GM15510 (cell line): ENCODE results near the gene ABCA8.

Source experiments
- POLR2A ChIP-seq: IDR thresholded peaks from 3 replicates; pipeline ENCODE4 v1.6.1; 2011; ENCODE audit warnings: borderline replicate concordance; ENCODE audit not compliant: insufficient read length; ENCODE audit errors: extremely low read depth

The ABCA8 gene

GRCh38 chr17:68955181-68955841 is at the start of gene ABCA8:
TSS of gene ABCA8 (minus strand) at chr17:68955392. CDS start at chr17:68942034, 13,358 bp downstream.
- no peak for TF ChIP-seq POLR2A

- TF ChIP-seq POLR2A, result no peak
These were observed 37.9 kb upstream of the ABCA8 start for GRCh38 chr17:68993112-68993511.

GRCh38 chr17:68987966-68988365 is 32.8 kb upstream of the ABCA8 start:
- TF ChIP-seq POLR2A, result no peak

GRCh38 chr17:68981288-68981687 is 26.1 kb upstream of the ABCA8 start:
- no peak for TF ChIP-seq POLR2A

- TF ChIP-seq POLR2A, result no peak
These were observed 18.1 kb upstream of the ABCA8 start for GRCh38 chr17:68973098-68973846.

GRCh38 chr17:68972119-68972704 is 17.0 kb upstream of the ABCA8 start:
- no peak for TF ChIP-seq POLR2A

GRCh38 chr17:68969101-68969500 is 13.9 kb upstream of the ABCA8 start:
- no peak for TF ChIP-seq POLR2A

- no peak for TF ChIP-seq POLR2A
These were observed 8.8 kb upstream of the ABCA8 start for GRCh38 chr17:68963958-68964357.

- no peak for TF ChIP-seq POLR2A
These were observed 6.2 kb upstream of the ABCA8 start for GRCh38 chr17:68961214-68961882.

GRCh38 chr17:68957944-68958343 is 2.8 kb upstream of the ABCA8 start:
- TF ChIP-seq POLR2A, result no peak

- no peak for TF ChIP-seq POLR2A
These were observed 871 bp downstream of the ABCA8 start for GRCh38 chr17:68954146-68954896.

- no peak for TF ChIP-seq POLR2A
These were observed 1.7 kb downstream of the ABCA8 start for GRCh38 chr17:68953340-68953997.

GRCh38 chr17:68950725-68951124 is 4.5 kb downstream of the ABCA8 start:
- TF ChIP-seq POLR2A, result no peak

GRCh38 chr17:68944435-68945035 is 10.7 kb downstream of the ABCA8 start:
- TF ChIP-seq POLR2A, result no peak
